ENCODE data around the gene CCSAP.

The CCSAP gene

GRCh38 chr1:229326601-229327000, 16.2 kb downstream of the CCSAP start:
- FAIRE-seq (no peak), DNase-seq (ENCODE audit: insufficient read length, low spot score) (no peak)
- TF ChIP-seq POLR2A (IDR thresholded peaks at IDR 0.05; ENCODE audit: low read depth, low read length): no peak

- no peak for TF ChIP-seq POLR2A (IDR thresholded peaks at IDR 0.05; ENCODE audit: low read depth, low read length)
- FAIRE-seq (no peak), DNase-seq (ENCODE audit: insufficient read length, low spot score) (no peak)
These were observed 16.9 kb downstream of the CCSAP start for GRCh38 chr1:229325853-229326487.

- no peak for FAIRE-seq
- DNase-seq (ENCODE audit: insufficient read length, low spot score): no peak
- no peak for TF ChIP-seq POLR2A (IDR thresholded peaks at IDR 0.05; ENCODE audit: low read depth, low read length)
These were observed 17.4 kb downstream of the CCSAP start for GRCh38 chr1:229325401-229325800.

- no peak for FAIRE-seq
- DNase-seq (ENCODE audit: insufficient read length, low spot score): no peak
- no peak for TF ChIP-seq POLR2A (IDR thresholded peaks at IDR 0.05; ENCODE audit: low read depth, low read length)
These were observed 18.8 kb downstream of the CCSAP start for GRCh38 chr1:229323885-229324553.

- DNase-seq (ENCODE audit: insufficient read length, low spot score) (no peak), FAIRE-seq (no peak)
- no peak for TF ChIP-seq POLR2A (IDR thresholded peaks at IDR 0.05; ENCODE audit: low read depth, low read length)
These were observed 19.6 kb downstream of the CCSAP start for GRCh38 chr1:229323201-229323600.

- no peak for TF ChIP-seq POLR2A (IDR thresholded peaks at IDR 0.05; ENCODE audit: low read depth, low read length)
- DNase-seq (ENCODE audit: insufficient read length, low spot score) (no peak), FAIRE-seq (no peak)
These were observed 23.4 kb downstream of the CCSAP start for GRCh38 chr1:229319487-229319886.

GRCh38 chr1:229318056-229318455, 24.8 kb downstream of the CCSAP start:
- FAIRE-seq: no peak
- DNase-seq (ENCODE audit: insufficient read length, low spot score): no peak
- no peak for TF ChIP-seq POLR2A (IDR thresholded peaks at IDR 0.05; ENCODE audit: low read depth, low read length)

- no peak for FAIRE-seq
- no peak for TF ChIP-seq POLR2A (IDR thresholded peaks at IDR 0.05; ENCODE audit: low read depth, low read length)
These were observed 26.7 kb downstream of the CCSAP start for GRCh38 chr1:229316166-229316565.

GRCh38 chr1:229310833-229311232, 32.0 kb downstream of the CCSAP start:
- FAIRE-seq: no peak
- no peak for DNase-seq (ENCODE audit: insufficient read length, low spot score)
- no peak for TF ChIP-seq POLR2A (IDR thresholded peaks at IDR 0.05; ENCODE audit: low read depth, low read length)

More at GRCh38 chr1:229316166-229316565, 26.7 kb downstream of the CCSAP start:
- DNase-seq (ENCODE audit: insufficient read length, low spot score): no peak

GRCh38 chr1:229309684-229310083, 33.2 kb downstream of the CCSAP start:
- TF ChIP-seq POLR2A (IDR thresholded peaks at IDR 0.05; ENCODE audit: low read depth, low read length): no peak
- FAIRE-seq: no peak
- DNase-seq (ENCODE audit: insufficient read length, low spot score): no peak

- DNase-seq (ENCODE audit: insufficient read length, low spot score): no peak
- FAIRE-seq: no peak
- TF ChIP-seq POLR2A (IDR thresholded peaks at IDR 0.05; ENCODE audit: low read depth, low read length): no peak
These were observed 33.8 kb downstream of the CCSAP start for GRCh38 chr1:229309074-229309473.

GRCh38 chr1:229305392-229305791, 37.5 kb downstream of the CCSAP start:
- DNase-seq (ENCODE audit: insufficient read length, low spot score): no peak
- TF ChIP-seq POLR2A (IDR thresholded peaks at IDR 0.05; ENCODE audit: low read depth, low read length): no peak
- no peak for FAIRE-seq

- no peak for TF ChIP-seq POLR2A (IDR thresholded peaks at IDR 0.05; ENCODE audit: low read depth, low read length)
- no peak for FAIRE-seq
- DNase-seq (ENCODE audit: insufficient read length, low spot score): no peak
These were observed 39.0 kb downstream of the CCSAP start for GRCh38 chr1:229303855-229304254.

- no peak for DNase-seq (ENCODE audit: insufficient read length, low spot score)
- no peak for FAIRE-seq
- TF ChIP-seq POLR2A (IDR thresholded peaks at IDR 0.05; ENCODE audit: low read depth, low read length): no peak
These were observed 40.1 kb downstream of the CCSAP start for GRCh38 chr1:229302740-229303139.

GRCh38 chr1:229300099-229300757, 42.6 kb downstream of the CCSAP start:
- TF ChIP-seq POLR2A (IDR thresholded peaks at IDR 0.05; ENCODE audit: low read depth, low read length): no peak
- no peak for FAIRE-seq
- no peak for DNase-seq (ENCODE audit: insufficient read length, low spot score)

Data from H54 (cell line).